Measurements from ENCODE around the gene AMHR2.
"Not testable (repeated sequence)": the region's sequence is repeated elsewhere in the genome, so short reads cannot be mapped to it uniquely, and the experiment has no call there.

AMHR2 gene

DNA sequence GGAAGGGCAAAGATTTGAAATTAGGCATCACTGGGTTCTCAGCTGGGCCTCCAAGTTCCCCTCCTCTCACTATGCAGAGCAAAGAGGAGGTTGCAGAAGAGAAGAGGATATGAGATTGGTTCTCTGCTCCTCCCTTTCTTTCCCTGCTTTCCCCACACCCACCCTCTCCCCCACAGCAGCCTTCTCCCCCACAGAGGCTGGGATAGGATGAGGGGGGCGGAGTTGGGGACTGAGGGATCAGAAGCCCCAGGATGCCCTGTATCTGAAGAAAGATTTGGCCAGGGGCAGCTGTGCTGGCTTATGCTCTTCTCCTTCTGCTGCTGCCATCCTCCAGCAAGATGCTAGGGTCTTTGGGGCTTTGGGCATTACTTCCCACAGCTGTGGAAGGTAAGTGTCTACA lies at the start of gene AMHR2:
Gene AMHR2 (plus strand): TSS at position 259 of the 400 bp plus-strand sequence. CDS start 80 bp downstream, at position 339.
- no peak for DNase-seq (ENCODE audit: low read depth in 2 of 2)

DNA sequence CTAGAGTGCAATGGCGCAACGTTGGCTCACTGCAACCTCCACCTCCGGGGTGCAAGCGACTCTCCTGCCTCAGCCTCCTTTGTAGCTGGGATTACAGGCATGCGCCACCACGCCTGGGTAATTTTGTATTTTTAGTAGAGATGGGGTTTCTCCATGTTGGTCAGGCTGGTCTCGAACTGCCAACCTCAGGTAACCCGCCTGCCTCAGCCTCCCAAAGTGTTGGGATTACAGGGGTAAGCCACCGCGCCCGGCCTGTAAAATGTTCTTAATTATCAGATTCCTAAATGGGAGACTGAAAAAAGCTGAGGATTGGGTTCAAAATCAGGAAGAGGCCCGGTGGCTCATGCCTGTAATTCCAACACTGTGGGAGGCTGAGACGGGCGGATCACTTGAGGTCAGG lies 49.4 kb upstream of the AMHR2 start:
- not testable (repeated sequence) for DNase-seq (ENCODE audit: low read depth in 2 of 2)

DNA sequence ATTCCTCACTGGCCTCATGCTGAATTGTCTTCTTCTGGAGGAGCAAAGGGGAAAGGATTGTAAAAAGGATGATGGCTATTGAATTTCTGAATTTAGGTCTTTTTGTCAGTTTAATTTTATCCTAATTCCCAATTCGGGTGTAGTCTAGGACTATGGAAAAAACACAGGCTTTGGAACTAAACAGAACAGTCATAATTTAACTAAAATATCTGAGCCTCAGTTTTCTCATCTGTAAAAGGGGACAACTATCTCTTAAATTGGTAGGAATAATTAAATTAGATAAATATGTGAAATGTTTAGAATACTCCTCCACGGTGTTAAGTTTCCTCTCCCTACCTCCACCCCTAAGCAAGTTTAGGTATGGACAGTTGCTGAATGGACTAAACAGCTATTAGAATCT lies 46.9 kb upstream of the AMHR2 start:
- DNase-seq (ENCODE audit: low read depth in 2 of 2) = no peak

DNA sequence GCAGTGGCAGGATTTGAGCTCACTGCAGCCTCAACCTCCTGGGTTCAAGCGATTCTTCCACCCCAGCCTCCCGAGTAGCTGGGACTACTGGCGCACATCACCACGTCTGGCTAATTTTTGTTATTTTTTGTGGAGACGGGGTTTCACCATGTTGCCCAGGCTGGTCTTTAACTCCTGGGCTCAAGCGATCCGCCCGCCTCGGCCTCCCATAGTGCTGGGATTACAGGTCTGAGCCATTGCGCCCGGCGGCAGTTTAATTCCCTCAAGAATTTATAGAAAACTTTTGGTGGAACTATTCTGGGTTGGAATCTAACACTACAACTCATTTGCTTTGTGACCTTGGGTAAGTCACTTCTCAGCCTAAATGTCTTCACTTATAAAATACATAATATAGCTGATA lies 45.4 kb upstream of the AMHR2 start:
- DNase-seq (ENCODE audit: low read depth in 2 of 2) = no peak

DNA sequence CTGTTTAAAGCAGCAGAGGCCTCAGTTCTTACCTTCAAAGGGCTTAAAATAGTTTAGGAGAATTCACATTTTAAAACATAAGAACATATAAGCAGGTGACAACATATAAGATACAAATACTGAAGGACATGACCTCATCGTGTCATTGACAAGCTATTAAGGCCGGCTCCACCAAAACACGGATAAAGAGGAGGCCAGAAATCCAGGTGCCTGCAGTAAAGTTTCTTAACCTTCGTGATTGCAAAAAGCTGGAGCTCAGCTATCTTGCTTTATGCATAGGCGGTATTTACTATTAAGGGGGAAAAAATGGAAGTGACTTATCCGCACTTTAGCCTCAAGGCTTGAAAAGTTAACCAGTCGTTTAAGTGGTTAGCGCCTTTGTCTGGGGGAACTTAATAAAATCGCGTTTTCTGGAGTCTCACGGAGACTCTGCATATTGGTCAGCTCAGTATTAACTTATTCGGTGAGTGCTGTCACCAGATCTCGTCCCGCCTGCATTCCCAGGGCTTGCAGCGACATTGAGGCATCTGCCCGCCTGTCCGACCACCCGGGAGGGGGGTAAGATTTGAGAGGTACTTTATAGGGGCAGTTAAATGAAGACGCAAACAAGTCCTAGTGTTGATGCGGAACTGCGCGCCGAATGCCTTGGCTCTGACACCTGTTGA lies 44.8 kb upstream of the AMHR2 start:
- DNase-seq (ENCODE audit: low read depth in 2 of 2) = no peak

DNA sequence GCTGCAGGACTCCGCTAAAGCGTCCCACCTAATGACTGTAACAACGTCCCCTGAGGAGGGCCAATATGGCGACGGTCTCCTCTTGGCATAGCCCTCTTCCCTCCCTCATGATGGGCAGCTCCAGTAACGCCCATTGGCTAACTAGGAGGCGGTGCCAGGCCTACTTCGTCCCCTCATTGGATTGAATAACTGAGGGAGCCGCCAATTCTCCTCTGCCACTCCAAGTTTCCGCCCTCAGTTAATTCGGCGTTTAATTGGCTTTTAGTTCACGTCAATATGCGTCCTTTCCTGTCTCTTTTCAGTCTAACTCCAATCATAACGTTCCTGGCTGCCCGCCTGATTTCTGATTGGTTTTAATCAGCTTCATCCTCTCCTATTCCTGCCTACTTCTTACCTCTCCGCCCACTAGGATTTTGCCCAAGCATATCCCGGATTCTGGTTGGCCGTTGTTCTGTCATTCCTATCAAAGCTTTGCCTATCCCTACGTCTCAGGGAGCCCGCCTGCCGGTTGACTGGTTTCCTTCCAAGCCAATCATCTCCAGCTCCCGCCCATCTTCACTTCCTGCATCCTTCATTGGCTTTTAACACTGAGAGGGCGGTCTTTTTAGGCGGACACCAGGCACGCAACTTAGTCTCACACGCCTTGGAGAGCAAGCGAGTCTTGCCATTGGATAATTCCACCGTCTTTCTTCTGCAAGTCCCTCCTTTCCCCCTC lies 44.1 kb upstream of the AMHR2 start:
- DNase-seq (ENCODE audit: low read depth in 2 of 2) = peak; percentile 95 to 100

DNA sequence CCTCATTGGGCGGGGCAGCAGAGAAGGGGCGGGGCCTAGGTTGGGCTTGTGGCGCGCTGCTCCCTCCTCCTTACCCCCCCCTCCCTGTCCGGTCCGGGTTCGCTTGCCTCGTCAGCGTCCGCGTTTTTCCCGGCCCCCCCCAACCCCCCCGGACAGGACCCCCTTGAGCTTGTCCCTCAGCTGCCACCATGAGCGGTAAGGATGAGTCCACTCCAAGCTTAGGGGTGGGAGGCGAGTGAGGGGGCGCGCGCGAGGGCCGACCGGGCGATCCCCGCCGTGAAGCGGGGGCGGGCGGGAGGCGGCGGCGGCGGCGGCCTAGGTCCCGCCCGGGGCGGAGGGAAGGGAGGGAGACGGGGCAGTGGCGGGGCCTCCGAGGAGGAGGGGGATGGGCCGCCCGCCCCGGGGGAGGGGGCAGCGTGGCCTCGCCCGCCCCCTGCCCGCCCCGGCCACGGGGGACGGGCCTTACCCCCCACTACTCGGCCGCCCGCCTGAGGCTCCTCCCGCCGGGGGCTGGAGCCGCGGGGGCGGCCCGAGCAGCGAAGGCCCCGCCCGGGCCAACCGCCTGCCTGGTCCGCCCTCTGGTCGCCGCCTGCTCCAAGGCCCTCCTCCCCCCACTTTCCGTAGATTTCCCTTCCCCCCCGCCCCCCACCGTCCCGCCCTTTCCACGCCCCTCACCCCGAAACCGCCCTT lies 43.4 kb upstream of the AMHR2 start, which contains the start of gene SP1:
Gene SP1 (plus strand): TSS at position 73 of the 690 bp plus-strand sequence. CDS start 116 bp downstream, at position 189.
- DNase-seq (ENCODE audit: low read depth in 2 of 2) = peak; percentile 79 to 83

DNA sequence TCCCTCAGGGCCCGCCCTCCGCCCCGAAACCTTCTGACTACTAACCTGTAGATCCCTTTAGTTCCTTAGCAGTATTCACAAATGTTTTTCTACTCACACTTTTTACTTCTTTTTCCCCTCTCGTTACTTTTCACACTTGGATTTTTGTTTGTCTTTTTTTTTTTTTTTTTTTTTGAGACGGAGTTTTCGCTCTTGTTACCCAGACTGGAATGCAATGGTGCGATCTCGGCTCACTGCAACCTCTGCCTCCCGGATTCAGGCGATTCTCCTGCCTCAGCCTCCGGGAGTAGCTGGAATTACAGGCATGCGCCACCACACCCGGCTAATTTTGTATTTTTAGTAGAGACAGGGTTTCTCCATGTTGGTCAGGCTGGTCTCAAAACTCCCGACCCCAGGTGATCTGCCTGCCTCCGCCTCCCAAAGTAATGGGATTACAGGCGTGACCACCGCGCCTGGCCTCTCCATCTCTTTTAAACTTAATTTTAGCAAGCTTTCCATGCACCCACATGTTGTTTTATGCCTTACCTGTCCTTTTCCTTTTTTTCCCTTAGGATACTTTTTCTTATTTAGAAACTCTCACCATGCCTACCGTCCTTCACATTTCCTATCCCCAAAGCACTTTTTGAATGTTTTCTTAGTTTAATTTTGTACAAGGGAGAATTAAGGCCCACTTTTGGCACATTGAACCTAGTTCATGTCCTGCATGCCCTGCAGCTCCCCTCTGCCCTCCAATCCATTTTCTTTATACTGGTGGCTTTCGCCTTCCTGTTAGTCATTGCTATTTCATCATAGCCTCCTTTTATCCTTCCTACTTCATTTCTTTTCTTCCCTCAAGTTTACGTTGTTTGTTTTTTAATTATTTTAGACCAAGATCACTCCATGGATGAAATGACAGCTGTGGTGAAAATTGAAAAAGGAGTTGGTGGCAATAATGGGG lies 42.6 kb upstream of the AMHR2 start:
- DNase-seq (ENCODE audit: low read depth in 2 of 2) = no peak

DNA sequence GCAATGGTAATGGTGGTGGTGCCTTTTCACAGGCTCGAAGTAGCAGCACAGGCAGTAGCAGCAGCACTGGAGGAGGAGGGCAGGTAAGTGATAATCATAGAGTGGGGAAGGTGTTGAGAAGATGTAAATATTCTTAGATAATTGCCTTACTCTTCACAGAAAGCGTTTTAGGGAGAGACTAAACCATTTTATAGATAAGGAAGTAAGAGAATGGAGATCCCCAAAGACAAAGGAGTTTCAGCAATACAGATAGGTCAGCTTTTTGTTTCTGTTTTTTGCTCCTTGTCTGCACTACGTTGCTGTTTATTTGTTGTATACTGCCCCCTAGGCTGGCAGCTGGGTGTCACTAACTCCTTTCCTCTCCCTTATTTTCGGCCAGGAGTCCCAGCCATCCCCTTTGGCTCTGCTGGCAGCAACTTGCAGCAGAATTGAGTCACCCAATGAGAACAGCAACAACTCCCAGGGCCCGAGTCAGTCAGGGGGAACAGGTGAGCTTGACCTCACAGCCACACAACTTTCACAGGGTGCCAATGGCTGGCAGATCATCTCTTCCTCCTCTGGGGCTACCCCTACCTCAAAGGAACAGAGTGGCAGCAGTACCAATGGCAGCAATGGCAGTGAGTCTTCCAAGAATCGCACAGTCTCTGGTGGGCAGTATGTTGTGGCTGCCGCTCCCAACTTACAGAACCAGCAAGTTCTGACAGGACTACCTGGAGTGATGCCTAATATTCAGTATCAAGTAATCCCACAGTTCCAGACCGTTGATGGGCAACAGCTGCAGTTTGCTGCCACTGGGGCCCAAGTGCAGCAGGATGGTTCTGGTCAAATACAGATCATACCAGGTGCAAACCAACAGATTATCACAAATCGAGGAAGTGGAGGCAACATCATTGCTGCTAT lies 41.7 kb upstream of the AMHR2 start:
- no peak for DNase-seq (ENCODE audit: low read depth in 2 of 2)

DNA sequence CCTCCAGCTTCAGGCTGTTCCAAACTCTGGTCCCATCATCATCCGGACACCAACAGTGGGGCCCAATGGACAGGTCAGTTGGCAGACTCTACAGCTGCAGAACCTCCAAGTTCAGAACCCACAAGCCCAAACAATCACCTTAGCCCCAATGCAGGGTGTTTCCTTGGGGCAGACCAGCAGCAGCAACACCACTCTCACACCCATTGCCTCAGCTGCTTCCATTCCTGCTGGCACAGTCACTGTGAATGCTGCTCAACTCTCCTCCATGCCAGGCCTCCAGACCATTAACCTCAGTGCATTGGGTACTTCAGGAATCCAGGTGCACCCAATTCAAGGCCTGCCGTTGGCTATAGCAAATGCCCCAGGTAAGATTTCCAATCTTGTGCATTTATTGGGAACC lies 40.4 kb upstream of the AMHR2 start:
- DNase-seq (ENCODE audit: low read depth in 2 of 2) = no peak

DNA sequence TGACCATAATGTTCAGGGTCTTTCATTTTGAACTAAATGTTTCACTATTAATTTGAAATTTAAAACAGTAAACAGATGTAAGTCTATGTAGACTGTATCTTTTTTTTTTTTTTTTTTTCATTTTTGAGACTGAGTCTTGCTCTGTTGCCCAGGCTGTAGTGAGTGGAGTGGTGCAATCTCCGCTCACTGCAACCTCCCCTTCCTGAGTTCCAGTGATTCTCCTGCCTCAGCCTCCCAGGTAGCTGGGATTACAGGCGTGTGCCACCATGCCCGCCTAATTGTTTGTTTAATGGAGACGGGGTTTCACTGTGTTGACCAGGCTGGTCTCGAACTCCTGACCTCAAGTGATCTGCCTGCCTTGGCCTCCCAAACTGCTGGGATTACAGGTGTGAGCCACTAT lies 37.3 kb upstream of the AMHR2 start:
- DNase-seq (ENCODE audit: low read depth in 2 of 2) = not testable (repeated sequence)

DNA sequence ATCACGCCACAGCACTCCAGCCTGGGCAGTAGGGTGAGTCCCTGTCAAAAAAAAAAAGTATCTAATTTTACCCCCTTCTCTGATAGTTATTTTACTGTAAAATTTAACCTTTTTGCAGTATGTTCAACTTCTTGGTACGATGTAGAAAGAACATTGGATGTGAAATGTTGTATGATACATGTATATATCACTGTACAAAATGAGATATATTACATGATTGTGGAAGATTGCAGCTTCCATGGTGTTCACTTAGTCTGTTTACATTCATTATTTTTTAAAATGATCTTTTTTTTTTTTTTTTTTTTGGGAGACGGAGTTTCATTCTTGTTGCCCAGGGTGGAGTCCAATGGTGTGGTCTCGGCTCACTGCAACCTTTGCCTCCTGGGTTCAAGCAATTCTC lies 34.7 kb upstream of the AMHR2 start:
- no peak for DNase-seq (ENCODE audit: low read depth in 2 of 2)

DNA sequence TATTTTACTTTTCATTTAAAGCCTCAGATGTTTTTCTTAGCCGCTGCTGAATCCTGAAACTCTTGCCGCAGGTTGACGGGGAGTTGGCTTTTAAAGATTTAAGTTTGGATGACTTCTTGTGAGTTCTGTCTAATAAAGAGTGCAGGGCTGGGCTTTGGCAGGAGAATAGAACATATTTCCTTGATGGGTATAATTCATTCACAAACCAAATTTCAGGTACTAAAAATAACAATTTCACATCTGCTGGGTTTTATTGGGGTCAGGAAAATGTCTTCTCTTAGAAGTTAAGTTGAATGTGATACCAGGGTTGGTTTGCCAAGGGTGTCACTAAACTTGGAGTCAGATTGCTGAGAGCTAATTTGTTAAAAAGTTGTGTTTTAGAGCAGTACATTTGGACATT lies 34.0 kb upstream of the AMHR2 start:
- DNase-seq (ENCODE audit: low read depth in 2 of 2) = no peak

DNA sequence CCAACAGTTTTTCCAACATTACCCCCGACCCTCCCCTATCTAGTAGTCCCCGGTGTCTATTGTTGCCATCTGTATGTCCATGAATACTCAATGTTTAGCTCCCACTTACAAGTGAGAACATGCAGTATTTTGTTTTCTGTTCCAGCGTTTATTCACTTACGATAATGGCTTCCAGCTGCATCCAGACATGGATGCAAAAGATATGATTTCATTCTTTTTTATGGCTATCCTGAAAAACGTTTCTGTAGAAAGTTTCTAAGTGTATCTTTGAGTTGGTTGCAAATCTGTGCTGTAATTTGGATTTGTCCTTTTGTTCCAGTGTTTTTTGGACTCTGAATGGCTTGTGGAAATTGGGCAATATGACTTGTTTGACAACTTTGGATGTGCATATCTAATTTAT lies 31.9 kb upstream of the AMHR2 start:
- DNase-seq (ENCODE audit: low read depth in 2 of 2) = no peak

DNA sequence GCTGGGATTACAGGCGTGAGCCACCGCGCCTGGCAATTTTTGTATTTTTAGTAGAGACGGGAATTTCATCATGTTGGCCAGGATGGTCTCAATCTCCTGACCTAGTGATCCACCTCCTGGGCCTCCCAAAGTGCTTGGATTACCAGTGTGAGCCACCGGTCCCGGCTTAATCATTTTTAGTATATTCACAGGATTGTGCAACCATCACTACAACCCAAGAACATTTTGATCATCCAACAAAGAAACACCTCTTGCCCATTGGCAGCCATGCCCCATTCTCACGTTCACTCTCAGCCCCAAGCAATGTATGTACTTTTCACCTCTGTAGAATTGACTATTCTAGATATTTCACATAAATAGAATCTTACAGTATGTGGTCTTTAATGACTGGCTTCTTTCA lies 23.8 kb upstream of the AMHR2 start:
- no peak for DNase-seq (ENCODE audit: low read depth in 2 of 2)

DNA sequence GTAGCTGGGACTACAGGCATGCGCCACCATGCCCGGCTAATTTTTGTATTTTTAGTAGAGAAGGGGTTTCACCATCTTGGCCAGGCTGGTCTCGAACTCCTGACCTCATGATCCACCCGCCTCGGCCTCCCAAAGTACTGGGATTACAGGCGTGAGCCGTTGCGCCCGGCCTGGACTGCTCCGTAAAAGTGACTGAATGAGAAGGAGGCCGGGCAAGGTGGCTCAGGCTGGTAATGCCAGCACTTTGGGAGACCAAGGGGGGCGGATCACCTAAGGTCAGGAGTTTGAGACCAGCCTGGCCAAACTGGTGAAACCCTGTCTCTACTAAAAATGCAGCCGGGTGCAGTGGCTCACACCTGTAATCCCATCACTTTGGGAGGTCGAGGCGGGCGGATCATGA lies 21.3 kb upstream of the AMHR2 start:
- DNase-seq (ENCODE audit: low read depth in 2 of 2) = not testable (repeated sequence)

DNA sequence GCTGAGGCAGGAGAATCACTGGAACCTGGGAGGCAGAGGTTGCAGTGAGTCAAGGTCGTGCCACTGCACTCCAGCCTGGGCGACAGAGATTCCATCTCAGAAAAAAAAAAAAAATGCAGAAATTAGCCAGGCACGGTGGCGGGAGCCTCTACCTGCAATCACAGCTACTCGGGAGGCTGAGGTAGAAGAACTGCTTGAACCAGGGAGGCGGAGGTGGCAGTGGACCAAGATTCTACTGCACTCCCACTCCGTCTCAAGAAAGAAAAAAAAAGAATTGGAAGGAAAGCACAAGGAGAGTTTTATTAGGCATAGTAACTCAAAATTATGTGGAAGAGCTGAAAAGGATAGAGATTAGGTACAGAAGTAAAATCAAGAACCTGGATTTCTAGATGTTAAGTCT lies 20.8 kb upstream of the AMHR2 start:
- DNase-seq (ENCODE audit: low read depth in 2 of 2) = no peak

DNA sequence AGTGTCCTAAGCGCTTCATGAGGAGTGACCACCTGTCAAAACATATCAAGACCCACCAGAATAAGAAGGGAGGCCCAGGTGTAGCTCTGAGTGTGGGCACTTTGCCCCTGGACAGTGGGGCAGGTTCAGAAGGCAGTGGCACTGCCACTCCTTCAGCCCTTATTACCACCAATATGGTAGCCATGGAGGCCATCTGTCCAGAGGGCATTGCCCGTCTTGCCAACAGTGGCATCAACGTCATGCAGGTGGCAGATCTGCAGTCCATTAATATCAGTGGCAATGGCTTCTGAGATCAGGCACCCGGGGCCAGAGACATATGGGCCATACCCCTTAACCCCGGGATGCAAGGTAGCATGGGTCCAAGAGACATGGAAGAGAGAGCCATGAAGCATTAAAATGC lies 12.7 kb upstream of the AMHR2 start:
- no peak for DNase-seq (ENCODE audit: low read depth in 2 of 2)

DNA sequence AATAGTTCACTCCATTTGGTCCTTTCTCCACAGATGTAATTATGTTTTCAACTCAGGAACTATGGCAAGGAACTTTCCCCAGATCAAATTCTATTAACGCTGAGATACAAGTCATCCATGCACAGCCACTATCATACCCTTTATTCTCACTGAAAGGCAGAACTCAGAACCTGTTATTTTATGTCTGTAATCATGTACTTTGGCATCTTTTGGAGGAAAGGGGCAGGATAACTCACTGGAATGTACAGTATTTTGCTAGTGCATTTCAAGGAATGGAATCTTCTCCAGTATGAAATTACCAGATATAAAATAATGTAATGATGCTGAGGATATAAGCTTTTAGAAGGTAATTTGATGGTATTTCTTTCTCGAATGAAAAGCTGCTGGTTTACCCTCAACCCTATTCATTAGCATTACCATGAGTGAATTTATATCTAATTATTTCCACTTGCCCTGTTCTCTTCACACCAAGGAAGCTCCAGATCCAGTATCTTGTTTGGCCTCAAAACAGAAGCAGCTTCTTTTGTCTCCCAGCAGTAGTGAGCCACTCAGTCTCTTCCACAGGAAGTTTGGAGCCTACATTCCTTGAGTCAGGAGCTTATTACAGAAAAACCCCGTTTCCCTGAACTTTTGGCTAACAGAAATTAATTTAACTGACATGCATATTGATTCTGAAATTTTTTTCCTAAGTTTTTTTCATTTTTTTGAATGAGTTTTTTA lies 10.0 kb upstream of the AMHR2 start:
- no peak for DNase-seq (ENCODE audit: low read depth in 2 of 2)

Measured in stimulated activated CD8-positive, alpha-beta memory T cell treated with anti-CD3 and anti-CD28 coated beads, Interleukin-7, amount 100 ng/mL, for 4 hours (primary cell).